Spleen (tissue), 7 donors: ENCODE data around the gene YLPM1.

Source experiments
- POLR2A ChIP-seq, 3 donors: fragments of 450-650 bp; IDR thresholded peaks; one replicate each; pipeline ENCODE4 v1.5.1; 2017; ENCODE audit warnings: antibody characterized with exemption in 3 of 3, mild to moderate bottlenecking in 1 of 3
- TF ChIP-seq, protein P1 (sequence below), 11 experiments: fragments of 200-600 bp in 7 of 11; fragments of 450-650 bp in 4 of 11; sonication (generic) in 4 of 11; IDR thresholded peaks in 8 of 11; conservative IDR thresholded peaks in 3 of 11; 1 replicate in 7 of 11; 2 replicates in 4 of 11; pipeline versions ENCODE4 v1.4.0 to v1.8.0; 2016 to 2021; ENCODE audit warnings: antibody characterized with exemption in 11 of 11, inconsistent platforms in 4 of 11, mild to moderate bottlenecking in 1 of 11
- donor health status: DM: no; HTN: no; CAD: no; lungs with moderate emphysema.
- donor health status: DM: no; HTN: no; CAD: no.
- donor health status: DM: no; HTN: no; CAD: no.

- TF ChIP-seq, protein P1, sequence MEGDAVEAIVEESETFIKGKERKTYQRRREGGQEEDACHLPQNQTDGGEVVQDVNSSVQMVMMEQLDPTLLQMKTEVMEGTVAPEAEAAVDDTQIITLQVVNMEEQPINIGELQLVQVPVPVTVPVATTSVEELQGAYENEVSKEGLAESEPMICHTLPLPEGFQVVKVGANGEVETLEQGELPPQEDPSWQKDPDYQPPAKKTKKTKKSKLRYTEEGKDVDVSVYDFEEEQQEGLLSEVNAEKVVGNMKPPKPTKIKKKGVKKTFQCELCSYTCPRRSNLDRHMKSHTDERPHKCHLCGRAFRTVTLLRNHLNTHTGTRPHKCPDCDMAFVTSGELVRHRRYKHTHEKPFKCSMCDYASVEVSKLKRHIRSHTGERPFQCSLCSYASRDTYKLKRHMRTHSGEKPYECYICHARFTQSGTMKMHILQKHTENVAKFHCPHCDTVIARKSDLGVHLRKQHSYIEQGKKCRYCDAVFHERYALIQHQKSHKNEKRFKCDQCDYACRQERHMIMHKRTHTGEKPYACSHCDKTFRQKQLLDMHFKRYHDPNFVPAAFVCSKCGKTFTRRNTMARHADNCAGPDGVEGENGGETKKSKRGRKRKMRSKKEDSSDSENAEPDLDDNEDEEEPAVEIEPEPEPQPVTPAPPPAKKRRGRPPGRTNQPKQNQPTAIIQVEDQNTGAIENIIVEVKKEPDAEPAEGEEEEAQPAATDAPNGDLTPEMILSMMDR (IDR thresholded peaks at IDR 0.05 in 8 of 11, conservative IDR thresholded peaks at IDR 0.05 in 3 of 11): no peak
- TF ChIP-seq POLR2A (IDR thresholded peaks at IDR 0.05): no peak
Observed at GRCh38 chr14:74848768-74849167, 85.7 kb downstream of the YLPM1 start.
